Activated gamma-delta T cell treated with Interleukin-2 at 50 U/mL for 16 hours (primary cell): ENCODE results near the gene FIGNL1.

Source experiments
- DNase-seq: peaks from one replicate; pipeline ENCODE4 v3.0.0-alpha.2; 2020

Gene FIGNL1

GRCh38 chr7:50394315-50394714 is 55.8 kb downstream of the FIGNL1 start:
- DNase-seq: no peak
